Loucy (cell line): ENCODE data around the gene SHISAL2A.
"Not testable (repeated sequence)": the region's sequence is repeated elsewhere in the genome, so short reads cannot be mapped to it uniquely, and the experiment has no call there.

ENCODE experiments used
- H2AFZ ChIP-seq: fragments of 200-600 bp; sonication (generic); 2 replicates; pipeline ENCODE4 v1.6.0; 2016; ENCODE audit warnings: antibody characterized with exemption, mild to moderate bottlenecking, low read length, moderate library complexity
- H3F3A ChIP-seq: fragments of 200-600 bp; 2 replicates; pipeline ENCODE4 v1.6.0; 2016; ENCODE audit warnings: antibody characterized with exemption, low read depth, mild to moderate bottlenecking
- H3K27me3 ChIP-seq: fragments of 200-600 bp; sonication (generic); 2 replicates; pipeline ENCODE4 v1.6.1; 2014; ENCODE audit warnings: low read length, mild to moderate bottlenecking; ENCODE audit not compliant: insufficient read depth, poor library complexity, severe bottlenecking
- H3K36me3 ChIP-seq: fragments of 200-600 bp; sonication (generic); 2 replicates; pipeline ENCODE4 v1.6.1; 2016; ENCODE audit warnings: low read length; ENCODE audit not compliant: insufficient read depth
- H3K4me1 ChIP-seq: fragments of 200-600 bp; sonication (generic); 2 replicates; pipeline ENCODE4 v1.5.1; 2014; ENCODE audit warnings: low read length, mild to moderate bottlenecking; ENCODE audit not compliant: insufficient read depth, poor library complexity, severe bottlenecking
- H3K4me2 ChIP-seq: fragments of 200-600 bp; sonication (generic); 2 replicates; pipeline ENCODE4 v1.6.0; 2014; ENCODE audit warnings: antibody characterized with exemption, low read length, low read depth, mild to moderate bottlenecking; ENCODE audit not compliant: poor library complexity, severe bottlenecking
- H3K4me3 ChIP-seq: fragments of 200-600 bp; sonication (generic); 2 replicates; pipeline ENCODE4 v1.5.1; 2014; ENCODE audit warnings: low read length, mild to moderate bottlenecking, mixed read lengths; ENCODE audit not compliant: poor library complexity, severe bottlenecking
- H3K79me2 ChIP-seq: fragments of 200-600 bp; sonication (generic); 2 replicates; pipeline ENCODE4 v1.6.1; 2014; ENCODE audit warnings: low read length; ENCODE audit not compliant: insufficient read depth
- H3K9ac ChIP-seq: fragments of 200-600 bp; sonication (generic); 2 replicates; pipeline ENCODE4 v1.6.0; 2014; ENCODE audit warnings: mild to moderate bottlenecking, low read depth, low read length, moderate library complexity; ENCODE audit not compliant: poor library complexity, severe bottlenecking
- H3K9me2 ChIP-seq: fragments of 200-600 bp; sonication (generic); replicated peaks from 2 replicates; pipeline ENCODE4 v1.6.1; 2016; ENCODE audit warnings: low read depth, low read length, mixed read lengths
- H3K9me3 ChIP-seq: fragments of 200-600 bp; sonication (generic); 2 replicates; pipeline ENCODE4 v1.6.1; 2014; ENCODE audit warnings: mild to moderate bottlenecking, antibody characterized with exemption, low read length, low read depth; ENCODE audit not compliant: insufficient read depth
- H4K20me1 ChIP-seq: fragments of 200-600 bp; sonication (generic); 2 replicates; pipeline ENCODE4 v1.6.0; 2014; ENCODE audit warnings: antibody characterized with exemption, low read length, mild to moderate bottlenecking; ENCODE audit not compliant: insufficient read depth, poor library complexity, severe bottlenecking
- CTCF ChIP-seq: fragments of 200-600 bp; sonication (generic); conservative IDR thresholded peaks from 2 replicates; pipeline ENCODE4 v1.5.1; 2014; ENCODE audit warnings: mild to moderate bottlenecking, antibody characterized with exemption, low read length
- EZH2phosphoT487 ChIP-seq: fragments of 200-600 bp; IDR thresholded peaks from 2 replicates; pipeline ENCODE4 v1.6.1; 2018; ENCODE audit warnings: antibody characterized with exemption, mild to moderate bottlenecking, moderate library complexity, borderline replicate concordance

The SHISAL2A gene

GRCh38 chr1:52683367-52683940 is 50.5 kb downstream of the SHISAL2A start:
- no peak overlapping the region for H2AFZ ChIP-seq
- TF ChIP-seq CTCF (no peak), EZH2phosphoT487 (no peak)
- no peaks in the 10 kb centered on the region for H3K9me3 ChIP-seq
- H3K9ac ChIP-seq, result no peak overlapping the region
- no peaks in the 10 kb centered on the region for H3K27me3 ChIP-seq
- no peaks in the 10 kb centered on the region for H3K4me1 ChIP-seq
- H3K4me2 ChIP-seq, result no peak overlapping the region
- H3F3A ChIP-seq, result no peaks in the 10 kb centered on the region; the same call in 1 of the 2 replicates
- H3K36me3 ChIP-seq, result peaks cover 25% of the 10 kb centered on the region; the same call in 1 of the 2 replicates
- no peaks in the 10 kb centered on the region; the same call in 1 of the 2 replicates for H3K79me2 ChIP-seq
- no peaks in the 10 kb centered on the region for H3K9me2 ChIP-seq
- no peaks in the 10 kb centered on the region for H4K20me1 ChIP-seq
- H3K4me3 ChIP-seq, result no peak overlapping the region

DNA sequence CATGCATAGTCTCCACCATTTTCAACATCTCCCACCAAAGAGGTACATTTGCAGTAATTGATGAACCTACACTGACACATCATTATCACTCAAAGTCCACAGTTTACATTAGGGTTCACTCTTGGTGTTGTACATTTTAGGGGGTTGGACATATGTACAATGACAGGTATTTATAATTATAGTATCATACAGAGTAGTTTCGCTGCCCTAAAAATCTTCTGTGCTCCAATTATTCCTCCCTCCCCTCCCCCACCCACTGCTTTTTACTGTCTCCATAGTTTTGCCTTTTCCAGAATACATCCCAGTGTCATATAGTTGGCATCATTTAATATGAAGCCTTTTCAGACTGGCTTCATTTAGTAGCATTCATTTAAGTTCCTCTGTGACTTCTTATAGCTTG is 51.6 kb downstream of the SHISAL2A start:
- TF ChIP-seq EZH2phosphoT487 (no peak), CTCF (no peak)
- no peak overlapping the region for H3K9ac ChIP-seq
- no peaks in the 10 kb centered on the region for H3K9me3 ChIP-seq
- H3K36me3 ChIP-seq, result peaks cover 28% of the 10 kb centered on the region; the same call in 1 of the 2 replicates
- H4K20me1 ChIP-seq, result no peaks in the 10 kb centered on the region
- H3K9me2 ChIP-seq, result no peaks in the 10 kb centered on the region
- no peak overlapping the region for H3K4me2 ChIP-seq
- no peaks in the 10 kb centered on the region for H3K27me3 ChIP-seq
- H3F3A ChIP-seq, result no peaks in the 10 kb centered on the region; the same call in 1 of the 2 replicates
- no peaks in the 10 kb centered on the region; the same call in 1 of the 2 replicates for H3K79me2 ChIP-seq
- H2AFZ ChIP-seq, result no peak overlapping the region
- H3K4me1 ChIP-seq, result no peaks in the 10 kb centered on the region
- no peak overlapping the region for H3K4me3 ChIP-seq

DNA sequence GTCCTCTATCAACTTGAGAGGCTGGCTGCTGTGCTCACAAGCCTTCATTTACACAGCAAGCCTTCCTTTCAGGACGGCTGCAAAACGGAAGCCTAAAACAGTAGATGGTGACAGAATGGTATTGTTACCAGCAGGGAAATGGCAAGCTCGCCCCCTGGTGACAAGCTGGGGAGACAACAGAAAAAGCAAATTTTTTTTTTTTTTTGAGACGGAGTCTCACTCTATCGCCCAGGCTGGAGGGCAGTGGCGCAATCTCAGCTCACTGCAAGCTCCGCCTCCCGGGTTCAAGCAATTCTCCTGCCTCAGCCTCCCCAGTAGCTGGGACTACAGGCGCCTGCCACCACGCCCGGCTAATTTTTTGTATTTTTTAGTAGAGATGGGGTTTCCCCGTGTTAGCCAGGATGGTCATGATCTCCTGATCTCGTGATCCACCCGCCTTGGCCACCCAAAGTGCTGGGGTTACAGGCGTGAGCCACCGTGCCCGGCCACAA is 53.3 kb downstream of the SHISAL2A start:
- H3K27me3 ChIP-seq, H4K20me1 ChIP-seq, H3K4me2 ChIP-seq, H3K4me3 ChIP-seq, H3K9me2 ChIP-seq, H3K9me3 ChIP-seq, H3K79me2 ChIP-seq, H3K4me1 ChIP-seq, H2AFZ ChIP-seq, H3F3A ChIP-seq: not testable (repeated sequence)
- Histone ChIP-seq H3K36me3 (peaks cover 32% of the 10 kb centered on the region; the same call in 1 of the 2 replicates), H3K9ac (peak overlapping the region; percentile 22)
- peak; percentile 74 for TF ChIP-seq CTCF
